Measurements from ENCODE around the gene KIAA1210. TPM values are rescaled to one million over a fixed set of nuclear protein-coding genes. Genes with fewer than 3 reads are reported as not detected.

Gene KIAA1210
- total and polyA plus RNA-seq, 2 of the 13 experiments (the other 11 are each of a cell fraction or from before 2014, with no cell fraction given): not detected

DNA sequence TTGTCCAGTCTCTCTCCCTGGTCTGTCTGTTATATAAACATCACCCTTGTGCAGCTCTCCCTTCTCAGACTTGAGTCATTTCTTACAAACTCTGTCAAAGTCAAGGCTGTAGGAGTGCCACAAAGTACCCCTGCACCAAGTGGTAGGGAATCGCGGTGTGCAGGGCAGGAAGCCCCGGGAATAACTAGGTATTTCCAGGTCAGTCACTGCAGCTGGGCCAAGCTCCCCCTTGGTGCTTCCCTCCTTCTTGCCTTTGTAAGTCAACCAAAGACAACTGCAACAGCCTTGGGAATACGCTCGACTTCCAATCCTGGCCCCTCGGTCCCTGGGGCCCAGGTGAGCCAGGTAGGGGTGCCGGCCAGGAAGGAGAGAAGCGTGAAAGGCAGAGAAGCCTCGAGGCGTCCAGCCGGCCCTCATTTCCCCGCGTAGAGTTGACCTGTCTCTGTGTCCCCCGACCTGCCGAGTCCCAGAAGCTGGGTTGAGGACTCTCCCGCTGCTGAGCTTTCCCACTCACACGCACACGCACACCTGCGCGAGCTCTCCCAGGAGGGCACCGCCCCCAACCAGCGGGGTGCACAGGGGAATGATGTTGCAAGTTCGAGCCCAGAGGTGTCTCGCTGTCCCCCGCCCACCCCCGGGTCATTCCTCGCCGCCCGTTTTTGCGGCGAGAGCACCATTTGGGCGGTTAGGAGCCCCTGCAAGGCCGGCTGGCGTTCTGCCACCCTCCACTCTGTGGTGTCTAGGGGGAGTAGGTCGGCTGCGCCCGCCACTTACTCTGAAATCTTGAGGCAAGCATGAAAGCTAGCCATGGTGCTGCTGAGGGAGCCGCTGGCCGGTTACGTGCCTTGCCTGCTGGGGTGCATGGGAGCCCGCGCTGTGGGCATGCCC lies 22.8 kb upstream of the KIAA1210 start:
- CTCF ChIA-PET (ENCODE audit: low intra/inter-chr PET ratio, low total read pairs): no interaction called here
- H3K4me2 ChIP-seq (ENCODE audit: low read depth, low read length): no peak overlapping the region
- intact Hi-C loops (cut with micrococcal nuclease; ENCODE audit: unreplicated experiment): no loop called here
- H4K20me1 ChIP-seq (ENCODE audit: insufficient read depth, low read length): no peaks in the 10 kb centered on the region
- H3K79me2 ChIP-seq (ENCODE audit: insufficient read depth, low read length): no peaks in the 10 kb centered on the region
- no TSS peak for BruUV-seq (replicated peaks)
- no peak overlapping the region for H3K9ac ChIP-seq (ENCODE audit: insufficient read depth, low read depth, low read length)
- no peaks in the 10 kb centered on the region for H3K36me3 ChIP-seq (replicated peaks in 1 of 2; ENCODE audit: control insufficient read depth in 1 of 2, insufficient read depth in 2 of 2, low read length in 2 of 2)
- H2AFZ ChIP-seq (ENCODE audit: low read length): no peak overlapping the region
- 100% methylated on average over 4 of the region's 42 CpGs for WGBS (ENCODE audit: low lambda C conversion rate)
- H3K27me3 ChIP-seq (ENCODE audit: control insufficient read depth in 1 of 2, insufficient read depth in 2 of 2, low read length in 2 of 2): no peaks in the 10 kb centered on the region
- in situ Hi-C loops (cut with HindIII; ENCODE audit: extremely low pct_ligation_motif_present, low pct_unique_long_range_greater_than_20kb): no loop called here
- H3K4me3 ChIP-seq (replicated peaks in 1 of 3; ENCODE audit: insufficient read depth in 1 of 3, low read depth in 2 of 3, low read length in 3 of 3): no peak overlapping the region
- POLR2A ChIA-PET: no interaction called here
- no peak overlapping the region for H3K27ac ChIP-seq (ENCODE audit: extremely low read length, insufficient read depth, low read length)
- TF ChIP-seq ZFAT (CRISPR knock-in tag; conservative IDR thresholded peaks at IDR 0.05): no peak
- no peak for TF ChIP-seq ELF4 (CRISPR knock-in tag; IDR thresholded peaks at IDR 0.05; ENCODE audit: borderline replicate concordance)
- TF ChIP-seq ZNF296 (CRISPR knock-in tag; conservative IDR thresholded peaks at IDR 0.05): no peak
- no peak for TF ChIP-seq FOXM1 (CRISPR knock-in tag; IDR thresholded peaks at IDR 0.05)
- no peak for TF ChIP-seq SALL1 (CRISPR knock-in tag; IDR thresholded peaks at IDR 0.05)
- no peak for TF ChIP-seq NRL (CRISPR knock-in tag; IDR thresholded peaks at IDR 0.05; ENCODE audit: borderline replicate concordance)
- TF ChIP-seq ZBTB2 (CRISPR knock-in tag; IDR thresholded peaks at IDR 0.05; ENCODE audit: low read depth): no peak
- TF ChIP-seq RARA (CRISPR knock-in tag; IDR thresholded peaks at IDR 0.05): no peak
- TF ChIP-seq ZNF3 (CRISPR knock-in tag; IDR thresholded peaks at IDR 0.05): no peak
- TF ChIP-seq TP53 (CRISPR knock-in tag; conservative IDR thresholded peaks at IDR 0.05): no peak
- peaks cover 10% of the 10 kb centered on the region; the same call in 1 of the 2 replicates for H3K4me1 ChIP-seq (ENCODE audit: insufficient read depth, low read length)
- FAIRE-seq (no peak), DNase-seq (ENCODE audit: low spot score) (no peak), ATAC-seq (no peak)
- no peaks in the 10 kb centered on the region for H3K9me3 ChIP-seq (ENCODE audit: low read length)
